ACHN (cell line): ENCODE measurements around the gene RAPGEF6.

Source experiments
- DNase-seq: peaks from one replicate; pipeline ENCODE4 v3.0.0-alpha.2; 2015
- in situ Hi-C: cut with HindIII; loops from 2 replicates; pipeline ENCODE4 v1.10.0; 2017; ENCODE audit warnings: low sequenced_read_pairs, low pct_ligation_motif_present, low pct_unique_long_range_greater_than_20kb

The RAPGEF6 gene

GRCh38 chr5:131481569-131481968 lies 153.5 kb downstream of the RAPGEF6 start:
- in situ Hi-C loops: no loop called here
- no peak for DNase-seq

- in situ Hi-C loops: no loop called here
- DNase-seq: no peak
These were observed 159.5 kb downstream of the RAPGEF6 start for GRCh38 chr5:131475541-131475941.

- no peak for DNase-seq
- in situ Hi-C loops: no loop called here
These were observed 161.3 kb downstream of the RAPGEF6 start for GRCh38 chr5:131473731-131474130.

GRCh38 chr5:131466171-131466766 lies 168.8 kb downstream of the RAPGEF6 start:
- peak; percentile 21 for DNase-seq
- in situ Hi-C loops: no loop called here

- in situ Hi-C loops: no loop called here
- no peak for DNase-seq
These were observed 171.4 kb downstream of the RAPGEF6 start for GRCh38 chr5:131463656-131464055.

GRCh38 chr5:131462454-131462853 lies 172.6 kb downstream of the RAPGEF6 start:
- in situ Hi-C loops: no loop called here
- no peak for DNase-seq

GRCh38 chr5:131461742-131462141 lies 173.3 kb downstream of the RAPGEF6 start:
- DNase-seq: no peak
- in situ Hi-C loops: no loop called here

GRCh38 chr5:131460867-131461572 lies 174.0 kb downstream of the RAPGEF6 start:
- DNase-seq: no peak
- in situ Hi-C loops: no loop called here

GRCh38 chr5:131460133-131460532 lies 174.9 kb downstream of the RAPGEF6 start:
- in situ Hi-C loops: no loop called here
- DNase-seq: no peak

GRCh38 chr5:131459216-131459615 lies 175.8 kb downstream of the RAPGEF6 start:
- DNase-seq: no peak
- in situ Hi-C loops: no loop called here

GRCh38 chr5:131457193-131457592 lies 177.8 kb downstream of the RAPGEF6 start:
- in situ Hi-C loops: no loop called here

GRCh38 chr5:131450941-131451340 lies 184.1 kb downstream of the RAPGEF6 start:
- no peak for DNase-seq
- in situ Hi-C loops: no loop called here

More at GRCh38 chr5:131457193-131457592, 177.8 kb downstream of the RAPGEF6 start:
- DNase-seq: no peak

GRCh38 chr5:131441184-131441583 lies 193.8 kb downstream of the RAPGEF6 start:
- in situ Hi-C loops: no loop called here
- DNase-seq: no peak

GRCh38 chr5:131436081-131436480 lies 198.9 kb downstream of the RAPGEF6 start:
- DNase-seq: no peak
- in situ Hi-C loops: no loop called here

GRCh38 chr5:131433109-131433508 lies 201.9 kb downstream of the RAPGEF6 start:
- DNase-seq: no peak
- in situ Hi-C loops: no loop called here

GRCh38 chr5:131431794-131432193 lies 203.2 kb downstream of the RAPGEF6 start:
- in situ Hi-C loops: no loop called here
- DNase-seq: no peak

- no peak for DNase-seq
- in situ Hi-C loops: no loop called here
These were observed 204.2 kb downstream of the RAPGEF6 start for GRCh38 chr5:131430794-131431193.

- DNase-seq: no peak
- in situ Hi-C loops: no loop called here
These were observed 209.0 kb downstream of the RAPGEF6 start for GRCh38 chr5:131426011-131426410.

- in situ Hi-C loops: no loop called here
- DNase-seq: peak; percentile 30
These were observed 212.0 kb downstream of the RAPGEF6 start for GRCh38 chr5:131423056-131423455.

- in situ Hi-C loops: no loop called here
- DNase-seq: no peak
These were observed 215.2 kb downstream of the RAPGEF6 start for GRCh38 chr5:131419877-131420276.
